Activated CD4-positive, alpha-beta T cell treated with anti-CD3 and anti-CD28 coated beads, Interleukin-2, amount 50 U/mL, for 16 hours (primary cell): ENCODE measurements around the gene NARF.

ENCODE experiments used
- DNase-seq: peaks from one replicate; pipeline ENCODE4 v3.0.0-alpha.2; 2020

The NARF gene

DNA sequence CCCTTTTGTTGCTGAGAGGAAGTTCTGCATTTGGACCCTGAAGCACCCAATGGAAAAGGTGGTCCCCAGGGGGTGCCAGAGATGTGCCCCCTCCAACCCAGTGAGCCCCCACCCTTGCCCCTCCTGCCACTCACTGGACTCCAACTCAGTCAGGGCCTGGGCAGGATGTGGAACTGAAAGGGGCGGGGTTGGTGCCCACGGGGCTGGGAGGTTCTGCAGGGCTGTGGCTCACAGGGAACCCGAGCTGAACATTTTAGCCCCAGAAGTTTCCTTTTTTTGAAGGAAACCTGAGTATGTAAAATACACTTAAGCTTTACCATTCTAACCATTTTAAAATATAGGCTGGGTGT lies 24.4 kb upstream of the NARF start:
- no peak for DNase-seq

GRCh38 chr17:82435103-82435502 lies 23.4 kb upstream of the NARF start:
- no peak for DNase-seq

DNA sequence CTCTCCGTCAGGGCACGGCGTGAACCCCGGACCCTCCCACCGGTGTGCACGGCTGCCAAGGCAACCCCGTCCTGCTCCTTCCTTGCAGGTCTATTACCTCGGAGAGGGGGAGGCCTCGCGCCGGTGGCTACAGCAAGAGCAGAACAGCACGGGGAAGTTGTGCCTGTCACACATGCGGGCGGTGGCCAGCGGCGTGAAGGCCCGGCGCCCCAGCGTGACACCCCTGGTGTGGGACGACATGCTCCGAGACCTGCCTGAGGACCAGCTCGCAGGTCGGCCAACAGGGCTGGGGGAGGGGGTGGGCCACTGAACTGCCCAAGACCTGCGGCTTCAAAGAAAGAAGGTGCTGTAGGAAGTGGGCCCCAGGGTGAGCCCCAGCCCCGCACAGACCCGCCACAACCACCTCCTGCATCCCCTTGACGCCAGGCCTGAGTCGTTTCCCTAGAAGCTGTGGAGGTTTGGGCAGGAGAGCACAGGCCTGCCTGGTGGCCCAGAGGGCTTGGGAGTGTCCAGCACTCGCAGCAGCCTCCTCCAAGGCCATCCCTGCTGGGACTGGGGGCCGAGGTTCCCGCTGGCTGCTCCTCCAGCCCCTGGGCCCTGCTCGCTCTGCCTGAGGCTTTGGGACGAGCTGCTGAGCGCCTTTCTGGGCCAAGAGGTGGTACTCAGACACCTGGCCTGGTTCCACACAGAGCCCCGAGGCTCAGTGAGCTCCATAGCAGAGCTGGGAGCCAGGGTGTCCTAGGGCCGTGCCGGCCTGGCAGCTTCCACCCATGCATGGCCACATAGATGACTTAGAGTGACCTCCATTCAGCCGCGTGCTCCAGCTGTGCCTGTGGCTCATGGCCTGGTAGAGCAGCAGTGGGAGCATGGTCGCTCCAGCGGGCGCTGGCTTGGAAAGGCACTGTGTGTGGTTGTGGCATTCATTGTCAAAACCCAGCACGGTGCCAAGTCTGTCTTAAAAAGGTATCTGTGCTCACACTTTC lies 22.6 kb upstream of the NARF start:
- no peak for DNase-seq

GRCh38 chr17:82436601-82437324 lies 21.8 kb upstream of the NARF start:
- no peak for DNase-seq

DNA sequence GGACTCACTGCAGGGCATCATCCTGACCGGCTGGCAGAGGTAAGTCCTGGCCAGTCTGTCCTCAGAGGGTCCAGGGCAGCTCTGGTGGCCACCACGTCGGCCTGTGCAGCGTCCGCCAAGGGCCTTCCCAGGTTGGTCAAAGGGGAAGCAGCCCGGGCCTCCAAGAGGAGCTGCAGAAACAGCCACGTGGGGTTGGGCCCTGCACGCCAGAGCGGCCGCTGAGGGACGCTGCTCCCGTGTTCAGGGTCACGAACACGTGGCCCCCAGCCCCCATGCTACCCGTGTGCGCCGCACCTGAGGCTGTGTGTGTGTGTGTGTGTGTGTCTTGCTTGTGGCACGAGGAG lies 21.2 kb upstream of the NARF start:
- no peak for DNase-seq

DNA sequence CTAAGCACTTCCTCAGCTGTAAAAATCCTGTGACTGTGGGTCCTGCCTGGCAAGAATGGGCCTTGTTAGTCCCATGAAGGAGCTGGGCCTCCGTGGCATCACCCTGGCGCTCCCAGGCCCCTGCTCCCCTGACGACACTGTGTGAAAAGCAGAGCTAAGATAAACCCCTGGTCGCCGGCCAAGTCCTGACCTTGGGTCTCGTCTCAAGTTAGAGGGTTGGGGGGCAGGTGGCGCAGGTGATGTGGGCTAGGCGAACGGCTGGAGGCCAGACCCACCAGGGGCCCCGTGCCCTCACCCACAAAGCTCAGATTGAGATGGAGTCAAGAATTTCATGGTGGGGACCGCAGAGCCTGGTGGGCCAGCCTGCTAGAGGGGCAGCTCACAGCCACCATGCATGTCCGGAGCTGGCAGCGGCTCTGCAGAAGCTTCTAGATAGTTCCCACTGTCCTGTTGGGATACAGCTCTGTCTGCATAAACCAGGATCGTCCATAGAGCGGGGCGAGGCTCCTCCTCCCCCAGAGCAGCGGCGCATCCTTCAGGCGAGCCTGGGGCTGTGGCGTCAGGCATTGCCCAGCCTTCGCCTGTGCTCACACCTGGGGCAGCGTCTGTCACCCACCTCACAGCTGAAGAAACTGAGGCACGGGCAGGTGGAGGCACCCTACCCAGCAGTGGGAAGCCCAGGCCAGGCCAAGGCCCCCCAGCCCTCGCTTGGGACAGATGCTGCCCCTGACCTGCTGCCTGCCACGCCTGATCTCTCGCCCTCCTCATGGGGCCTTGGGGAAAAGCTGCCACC lies 19.9 kb upstream of the NARF start:
- no peak for DNase-seq

- no peak for DNase-seq
These were observed 19.2 kb upstream of the NARF start for GRCh38 chr17:82439194-82439828.

- no peak for DNase-seq
These were observed 18.6 kb upstream of the NARF start for GRCh38 chr17:82439829-82440365.

- DNase-seq: no peak
These were observed 18.0 kb upstream of the NARF start for GRCh38 chr17:82440469-82440981.

DNA sequence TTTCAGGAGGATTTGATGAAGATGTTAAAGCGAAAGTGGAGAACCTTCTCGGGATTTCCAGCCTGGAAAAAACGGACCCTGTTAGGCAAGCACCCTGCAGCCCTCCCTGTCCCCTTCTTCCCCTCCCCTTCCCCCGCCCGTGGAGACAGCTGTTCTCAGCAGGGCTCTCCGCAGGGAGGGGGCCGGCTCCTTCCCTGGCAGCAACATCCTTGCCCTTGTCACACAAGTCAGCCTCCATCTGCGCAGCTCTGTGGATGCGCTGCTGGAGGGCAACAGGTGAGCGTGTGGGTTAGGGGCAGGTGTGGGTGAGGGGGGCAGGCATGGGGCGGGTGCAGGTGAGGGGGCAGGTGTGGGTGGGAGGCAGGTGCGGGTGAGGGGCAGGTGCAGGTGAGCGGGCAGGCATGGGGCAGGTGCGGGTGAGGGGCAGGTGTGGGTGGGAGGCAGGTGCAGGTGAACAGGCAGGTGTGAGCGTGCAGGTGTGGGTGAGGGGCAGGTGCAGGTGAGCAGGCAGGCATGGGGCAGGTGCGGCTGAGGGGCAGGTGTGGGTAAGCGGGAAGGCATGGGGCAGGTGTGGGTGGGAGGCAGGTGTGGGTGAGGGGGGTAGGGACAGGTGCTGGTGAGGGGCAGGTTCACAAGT lies 17.4 kb upstream of the NARF start:
- no peak for DNase-seq

DNA sequence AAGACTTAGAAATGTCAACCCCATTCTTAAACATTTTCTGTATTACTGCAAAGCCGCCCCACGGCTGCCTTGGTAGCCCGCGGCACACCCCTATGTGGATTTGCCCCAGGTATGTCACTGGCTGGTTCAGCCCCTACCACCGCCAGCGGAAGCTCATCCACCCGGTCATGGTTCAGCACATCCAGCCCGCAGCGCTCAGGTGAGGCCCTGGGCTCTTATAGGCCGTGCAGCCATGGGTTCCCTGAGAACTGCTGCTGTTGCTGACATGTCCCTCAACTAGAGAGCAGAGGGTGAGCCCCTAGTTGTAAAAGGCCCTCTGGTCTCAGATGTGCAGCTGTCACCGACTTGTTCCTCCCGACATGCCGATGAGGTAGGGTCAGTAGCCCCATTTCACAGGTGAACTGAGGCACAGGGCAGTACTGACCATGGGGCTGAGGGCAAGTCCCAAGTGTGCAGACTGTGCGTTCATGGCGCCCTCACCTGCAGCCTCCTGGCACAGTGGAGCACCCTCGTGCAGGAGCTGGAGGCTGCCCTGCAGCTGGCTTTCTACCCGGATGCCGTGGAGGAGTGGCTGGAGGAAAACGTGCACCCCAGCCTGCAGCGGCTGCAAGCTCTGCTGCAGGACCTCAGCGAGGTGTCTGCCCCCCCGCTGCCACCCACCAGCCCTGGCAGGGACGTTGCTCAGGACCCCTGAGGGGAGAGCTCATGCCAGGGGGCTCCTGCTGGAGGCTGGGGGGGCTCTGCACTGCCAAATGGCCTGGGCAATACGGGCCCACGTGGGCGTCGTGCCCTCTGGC lies 16.7 kb upstream of the NARF start:
- DNase-seq: no peak

GRCh38 chr17:82442643-82443464 lies 15.7 kb upstream of the NARF start:
- DNase-seq: no peak

DNA sequence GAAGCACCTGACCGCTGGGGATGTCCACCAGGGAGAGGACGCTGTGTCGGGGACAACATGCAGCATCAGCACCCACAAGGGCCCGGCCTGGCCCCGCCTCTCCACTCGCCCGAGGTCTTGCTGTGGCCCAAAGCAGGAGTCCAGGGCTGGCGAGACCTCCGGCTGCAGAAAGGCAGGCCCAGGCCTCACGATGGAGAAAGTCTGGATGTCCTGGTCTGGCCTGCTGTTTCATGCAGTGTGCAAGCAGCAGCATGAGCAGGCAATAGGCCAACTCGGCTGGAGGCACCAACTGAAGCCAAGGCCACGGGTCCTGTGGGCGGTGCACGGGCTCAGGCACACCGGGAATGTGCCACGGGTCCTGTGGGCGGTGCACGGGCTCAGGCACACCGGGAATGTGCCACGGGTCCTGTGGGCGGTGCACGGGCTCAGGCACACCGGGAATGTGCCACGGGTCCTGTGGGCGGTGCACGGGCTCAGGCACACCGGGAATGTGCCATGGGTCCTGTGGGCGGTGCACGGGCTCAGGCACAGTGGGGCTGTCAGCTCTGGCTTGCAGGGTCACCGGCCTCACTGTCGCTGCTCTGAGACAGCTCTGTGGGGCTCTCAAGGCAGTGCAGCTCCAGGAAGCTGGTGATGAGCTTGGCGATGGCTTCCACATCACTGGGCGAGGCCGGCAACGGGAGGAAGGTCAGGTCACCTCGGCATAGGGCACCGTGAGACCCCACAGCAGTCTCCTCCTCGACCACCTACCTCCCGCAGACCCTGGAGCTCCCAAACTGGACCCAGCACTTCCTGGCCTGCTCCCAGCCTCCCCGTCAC lies 14.9 kb upstream of the NARF start:
- no peak for DNase-seq

DNA sequence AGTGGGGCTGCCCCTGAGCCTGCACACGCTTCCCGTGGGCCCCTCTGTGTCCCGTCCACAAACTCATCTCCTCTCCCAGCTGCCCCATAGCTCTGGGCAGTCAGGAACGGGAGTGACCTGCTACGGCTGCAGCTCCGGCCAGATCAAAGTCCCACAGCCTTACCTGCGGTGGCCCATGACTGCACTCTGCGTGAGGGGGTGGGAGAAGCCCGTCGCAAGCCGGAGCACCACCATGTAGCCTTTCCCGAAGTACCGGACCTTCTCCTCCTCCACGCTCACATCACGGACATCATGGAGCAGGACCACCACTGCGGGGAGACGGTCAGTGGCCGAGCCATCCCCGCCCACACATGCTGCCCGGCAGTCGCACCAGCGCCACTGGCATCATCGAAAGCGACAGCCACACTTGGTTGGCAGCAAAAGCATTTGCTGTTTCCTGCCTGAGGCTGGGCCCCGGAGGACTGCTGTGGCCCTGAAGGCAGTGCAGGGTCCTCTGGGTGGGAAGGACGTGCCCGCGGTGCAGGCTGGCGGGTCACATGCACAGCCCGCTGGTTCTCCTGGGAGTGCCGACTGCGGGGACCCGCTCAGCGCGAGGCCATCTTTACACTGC lies 14.2 kb upstream of the NARF start:
- DNase-seq: no peak

GRCh38 chr17:82444941-82445521 lies 13.5 kb upstream of the NARF start:
- DNase-seq: no peak

- no peak for DNase-seq
These were observed 13.0 kb upstream of the NARF start for GRCh38 chr17:82445542-82445941.

DNA sequence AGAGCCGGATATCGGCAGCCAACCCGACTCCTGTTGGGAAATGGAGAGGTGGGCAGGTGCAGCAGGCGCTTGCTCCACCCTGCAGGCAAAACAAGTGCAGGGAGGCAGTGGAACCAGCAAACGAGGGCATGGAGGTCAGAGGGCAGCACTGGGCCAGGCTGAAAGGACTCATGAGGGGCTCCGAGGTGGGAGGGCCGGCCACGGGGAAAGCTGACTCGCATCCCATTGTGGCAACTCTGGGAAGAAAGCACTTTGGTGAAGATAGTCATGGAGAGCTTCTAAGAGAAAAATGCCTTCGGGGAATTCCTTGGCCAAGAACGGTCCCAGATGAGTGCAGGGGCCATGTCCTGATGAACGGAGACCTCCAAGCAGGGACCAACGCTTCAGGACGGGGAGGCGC lies 12.4 kb upstream of the NARF start:
- no peak for DNase-seq

- DNase-seq: no peak
These were observed 11.9 kb upstream of the NARF start for GRCh38 chr17:82446649-82447048.
